SU-DHL-6 (cell line): Measurements from ENCODE around the gene BCO1.

Source experiments
- CTCF ChIP-seq: fragments of 200-600 bp; sonication (generic); IDR thresholded peaks from one replicate; pipeline ENCODE4 v1.5.1; 2017; ENCODE audit warnings: antibody characterized with exemption, mild to moderate bottlenecking, low read length, moderate library complexity; ENCODE audit not compliant: insufficient read depth, poor library complexity, severe bottlenecking
- EZH2phosphoT487 ChIP-seq: fragments of 200-600 bp; sonication (generic), shearing (Covaris generic); conservative IDR thresholded peaks from 2 replicates; pipeline ENCODE4 v1.6.1; 2018; ENCODE audit warnings: mild to moderate bottlenecking, antibody characterized with exemption, low read length, moderate library complexity, mixed read lengths

DNA sequence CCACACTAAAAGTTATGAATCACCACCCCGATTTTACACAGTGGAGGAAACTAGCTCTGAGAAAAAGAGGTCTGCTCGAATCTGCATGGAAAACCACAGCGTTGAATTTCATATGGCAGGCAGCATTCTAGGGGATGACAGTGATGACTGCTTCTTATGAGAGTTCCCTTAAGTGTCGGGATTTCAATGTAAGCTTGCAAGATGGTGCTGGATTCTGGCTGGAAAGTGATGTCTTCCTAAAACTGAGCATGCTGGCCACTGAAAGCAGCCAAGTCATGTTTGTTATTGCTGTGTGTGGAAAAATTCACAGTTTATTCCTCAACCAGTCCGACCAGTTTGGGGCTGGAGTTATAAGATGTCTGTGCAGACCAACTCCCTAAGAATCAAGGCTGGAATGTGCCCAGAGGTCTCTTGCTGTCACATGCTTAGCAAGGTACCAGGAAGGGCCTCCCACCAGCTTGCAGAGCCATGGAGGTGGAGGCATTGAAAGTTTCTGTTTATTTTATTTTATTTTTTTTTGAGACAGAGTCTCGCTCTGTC, 39.1 kb downstream of the BCO1 start:
- no peak for TF ChIP-seq CTCF
- no peak for TF ChIP-seq EZH2phosphoT487
